GM12865 (cell line): ENCODE results near the gene TBL1X.

Experiments
- DNase-seq: peaks from one replicate; pipeline ENCODE4 v3.0.0; 2010; ENCODE audit warnings: low read depth
- H3K4me3 ChIP-seq: 2 replicates; pipeline ENCODE4 v1.5.1; 2011; ENCODE audit warnings: mild to moderate bottlenecking, low read depth, low read length, control low read depth
- TF ChIP-seq, protein P1 (sequence below): IDR thresholded peaks from 2 replicates; pipeline ENCODE4 v1.5.1; 2011; ENCODE audit warnings: low read length, control low read depth, low read depth, inconsistent platforms; ENCODE audit not compliant: insufficient read depth; ENCODE audit errors: missing control alignments

TBL1X gene

DNA sequence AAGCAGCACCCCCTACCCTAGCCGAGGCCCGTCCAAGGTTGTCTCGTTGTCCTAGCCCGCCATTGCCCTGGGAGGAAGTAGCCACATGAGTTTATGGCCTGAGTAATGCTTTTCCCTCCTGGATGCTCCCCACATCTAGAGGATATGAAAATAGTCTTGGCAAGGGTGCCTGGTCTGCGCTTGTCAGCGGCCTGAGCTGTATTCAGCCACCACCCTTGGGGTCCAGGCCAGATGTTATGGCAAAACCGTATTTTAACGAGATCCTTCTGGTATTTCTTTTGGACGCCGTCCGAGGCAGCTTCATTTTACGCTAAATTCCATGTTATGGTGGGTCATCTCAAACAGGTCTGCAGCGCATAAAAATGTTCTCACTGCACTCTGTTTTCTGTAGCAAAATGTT lies 211.4 kb downstream of the TBL1X start:
- no peak for DNase-seq
- TF ChIP-seq, protein P1, sequence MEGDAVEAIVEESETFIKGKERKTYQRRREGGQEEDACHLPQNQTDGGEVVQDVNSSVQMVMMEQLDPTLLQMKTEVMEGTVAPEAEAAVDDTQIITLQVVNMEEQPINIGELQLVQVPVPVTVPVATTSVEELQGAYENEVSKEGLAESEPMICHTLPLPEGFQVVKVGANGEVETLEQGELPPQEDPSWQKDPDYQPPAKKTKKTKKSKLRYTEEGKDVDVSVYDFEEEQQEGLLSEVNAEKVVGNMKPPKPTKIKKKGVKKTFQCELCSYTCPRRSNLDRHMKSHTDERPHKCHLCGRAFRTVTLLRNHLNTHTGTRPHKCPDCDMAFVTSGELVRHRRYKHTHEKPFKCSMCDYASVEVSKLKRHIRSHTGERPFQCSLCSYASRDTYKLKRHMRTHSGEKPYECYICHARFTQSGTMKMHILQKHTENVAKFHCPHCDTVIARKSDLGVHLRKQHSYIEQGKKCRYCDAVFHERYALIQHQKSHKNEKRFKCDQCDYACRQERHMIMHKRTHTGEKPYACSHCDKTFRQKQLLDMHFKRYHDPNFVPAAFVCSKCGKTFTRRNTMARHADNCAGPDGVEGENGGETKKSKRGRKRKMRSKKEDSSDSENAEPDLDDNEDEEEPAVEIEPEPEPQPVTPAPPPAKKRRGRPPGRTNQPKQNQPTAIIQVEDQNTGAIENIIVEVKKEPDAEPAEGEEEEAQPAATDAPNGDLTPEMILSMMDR, result no peak
- H3K4me3 ChIP-seq, result no peak overlapping the region

GRCh38 chrX:9676738-9677097 lies 211.9 kb downstream of the TBL1X start:
- peak; percentile 12 for DNase-seq
- H3K4me3 ChIP-seq, result no peak overlapping the region
- TF ChIP-seq, protein P1, result no peak

- DNase-seq, result peak; percentile 89
- no peak overlapping the region for H3K4me3 ChIP-seq
- TF ChIP-seq, protein P1, result no peak
Measured at GRCh38 chrX:9677098-9677739, 212.4 kb downstream of the TBL1X start.

DNA sequence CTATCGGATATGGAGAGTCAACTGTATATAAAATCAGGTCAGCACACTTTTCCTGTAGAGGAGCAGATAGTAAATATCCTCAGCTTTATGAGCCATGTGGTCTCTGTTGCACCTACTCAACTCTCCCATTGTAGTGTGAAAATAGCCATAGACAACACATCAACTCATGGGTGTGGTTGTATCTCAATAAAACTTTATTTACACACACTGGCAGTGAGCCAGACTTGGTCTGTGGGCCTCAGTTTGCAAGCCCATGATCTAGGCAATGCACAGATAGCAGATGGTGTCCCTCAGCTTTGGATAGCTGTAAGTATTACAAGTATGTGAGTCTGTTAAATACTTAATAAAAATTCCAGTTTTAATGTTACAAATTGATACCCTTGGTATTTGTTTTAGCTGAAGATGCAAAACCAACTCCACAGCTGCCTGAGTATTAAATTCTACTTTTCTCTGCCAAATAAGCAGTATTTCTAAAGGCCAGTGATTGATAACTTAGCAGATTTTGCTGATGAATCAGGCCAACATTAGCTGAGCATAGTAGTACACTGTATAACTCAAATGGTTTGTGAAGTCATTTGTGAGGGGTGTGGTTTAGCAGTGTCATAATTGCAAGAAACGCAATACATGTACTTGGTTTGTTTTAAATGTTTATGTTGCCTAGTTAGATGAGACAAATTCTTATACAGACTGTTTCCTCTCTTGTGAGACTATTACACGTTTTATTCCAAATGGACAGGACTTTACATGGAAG lies 213.5 kb downstream of the TBL1X start:
- H3K4me3 ChIP-seq, result no peak overlapping the region
- no peak for DNase-seq
- TF ChIP-seq, protein P1, result no peak

- H3K4me3 ChIP-seq, result no peak overlapping the region
- DNase-seq, result no peak
- TF ChIP-seq, protein P1, result no peak
Measured at GRCh38 chrX:9681011-9681410, 216.2 kb downstream of the TBL1X start.

GRCh38 chrX:9681422-9681821 lies 216.6 kb downstream of the TBL1X start:
- no peak for DNase-seq
- TF ChIP-seq, protein P1, result no peak

More at GRCh38 chrX:9681422-9681821, 216.6 kb downstream of the TBL1X start:
- no peak overlapping the region for H3K4me3 ChIP-seq
